Islet precursor cell (in vitro differentiated cells): Measurements from ENCODE around the gene PDCD1LG2.
"Not testable (repeated sequence)": the region's sequence is repeated elsewhere in the genome, so short reads cannot be mapped to it uniquely, and the experiment has no call there.

Source experiments
- DNase-seq: peaks from one replicate; pipeline ENCODE4 v3.0.0-alpha.2; 2018

PDCD1LG2 gene

GRCh38 chr9:5510360-5510931 is at the start of gene PDCD1LG2:
PDCD1LG2 (plus strand) TSS chr9:5510531; CDS start chr9:5522547, 12,016 bp downstream.
- DNase-seq, result no peak

DNA sequence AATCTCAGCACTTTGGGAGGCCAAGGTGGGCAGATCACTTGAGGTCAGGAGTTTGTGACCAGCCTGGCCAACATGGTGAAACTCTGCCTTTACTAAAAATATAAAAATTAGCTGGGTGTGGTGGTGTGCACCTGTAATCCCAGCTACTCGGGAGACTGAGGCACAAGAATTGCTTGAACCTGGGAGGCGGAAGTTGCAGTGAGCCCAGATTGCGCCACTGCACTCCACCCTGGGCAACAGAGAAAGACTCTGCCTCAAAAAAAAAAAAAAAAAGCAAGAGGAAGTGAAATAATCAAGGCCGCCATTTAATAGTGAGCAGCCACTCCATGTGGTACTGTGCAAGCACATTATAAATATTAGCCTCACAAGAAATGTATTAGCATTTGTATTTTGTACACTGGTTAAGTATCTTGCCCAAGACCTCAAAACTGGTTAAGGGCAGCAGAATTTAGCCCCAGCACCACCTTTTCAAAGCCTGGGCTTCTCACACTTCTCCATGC is 45.5 kb upstream of the PDCD1LG2 start:
- DNase-seq, result not testable (repeated sequence)

DNA sequence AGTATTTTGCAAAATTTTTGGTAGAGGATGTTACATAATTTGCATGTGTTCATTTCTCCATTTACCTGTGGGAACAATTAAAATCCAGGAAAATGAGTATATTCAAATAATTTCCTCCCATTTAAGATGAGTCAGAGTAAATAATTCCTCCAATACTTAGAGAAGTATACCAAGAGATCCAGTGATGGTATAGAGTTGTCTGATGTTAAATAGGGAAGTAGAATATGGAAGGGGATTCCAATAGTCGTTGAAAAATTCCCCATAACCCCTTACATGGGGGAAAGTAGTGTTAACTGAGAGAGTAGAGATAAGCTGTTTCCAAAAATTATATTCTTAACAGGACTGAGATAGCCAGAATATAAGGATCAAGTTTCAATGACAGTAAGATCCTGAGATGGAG is 44.3 kb upstream of the PDCD1LG2 start:
- DNase-seq, result no peak

DNA sequence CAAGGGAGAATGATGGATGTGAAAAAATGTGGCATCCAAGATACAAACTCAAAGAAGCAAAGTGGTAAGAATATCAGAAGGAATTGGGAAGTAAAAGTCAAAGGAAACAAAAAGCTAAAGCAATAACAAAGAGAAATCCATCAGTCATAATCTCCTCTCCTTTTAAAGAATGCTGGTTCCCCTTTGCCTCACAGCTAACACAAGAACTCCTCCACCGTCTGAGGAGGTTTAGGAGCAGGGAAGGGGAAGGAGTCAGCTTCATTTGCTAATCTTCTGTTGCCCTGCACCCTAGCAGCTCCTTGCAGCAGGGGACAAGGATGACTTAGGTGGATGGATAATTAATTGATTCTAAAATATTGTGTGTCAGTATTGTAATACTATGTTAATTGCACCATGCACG is 43.6 kb upstream of the PDCD1LG2 start:
- no peak for DNase-seq

DNA sequence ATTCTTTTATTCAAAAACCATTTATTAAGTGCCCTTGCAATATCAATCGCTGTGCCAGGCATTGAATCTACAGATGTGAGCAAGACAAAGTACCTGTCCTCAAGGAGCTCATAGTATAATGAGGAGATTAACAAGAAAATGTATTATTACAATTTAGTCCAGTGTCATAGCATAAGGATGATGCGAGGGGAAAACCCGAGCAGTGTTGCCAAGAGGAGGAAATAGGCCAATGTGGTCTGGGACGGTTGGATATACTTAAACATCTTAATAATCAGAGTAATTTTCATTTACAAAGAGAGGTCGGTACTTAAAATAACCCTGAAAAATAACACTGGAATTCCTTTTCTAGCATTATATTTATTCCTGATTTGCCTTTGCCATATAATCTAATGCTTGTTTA is 41.5 kb upstream of the PDCD1LG2 start:
- DNase-seq, result no peak

- DNase-seq, result no peak
Measured at GRCh38 chr9:5470122-5470521, 40.2 kb upstream of the PDCD1LG2 start.

DNA sequence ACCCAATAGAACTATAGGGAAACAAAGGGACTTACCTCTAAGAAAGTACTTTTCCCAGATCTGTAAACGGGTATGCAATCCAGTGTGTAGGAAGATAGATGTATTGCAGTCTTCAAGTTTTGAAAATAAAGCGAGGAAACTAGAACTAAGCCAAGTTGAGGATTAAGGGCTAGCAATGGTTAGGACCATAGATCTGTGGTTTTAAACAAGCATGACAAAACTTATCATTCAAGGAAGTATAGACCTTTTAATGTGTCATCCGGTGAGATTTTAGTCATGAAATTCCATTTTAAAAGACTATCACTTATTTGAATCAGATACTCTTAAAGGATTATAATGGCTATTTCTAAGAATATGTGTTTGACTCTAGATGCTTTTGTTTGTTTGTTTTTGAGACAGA is 39.5 kb upstream of the PDCD1LG2 start:
- DNase-seq, result no peak

GRCh38 chr9:5475611-5476010 is 34.7 kb upstream of the PDCD1LG2 start:
- not testable (repeated sequence) for DNase-seq

DNA sequence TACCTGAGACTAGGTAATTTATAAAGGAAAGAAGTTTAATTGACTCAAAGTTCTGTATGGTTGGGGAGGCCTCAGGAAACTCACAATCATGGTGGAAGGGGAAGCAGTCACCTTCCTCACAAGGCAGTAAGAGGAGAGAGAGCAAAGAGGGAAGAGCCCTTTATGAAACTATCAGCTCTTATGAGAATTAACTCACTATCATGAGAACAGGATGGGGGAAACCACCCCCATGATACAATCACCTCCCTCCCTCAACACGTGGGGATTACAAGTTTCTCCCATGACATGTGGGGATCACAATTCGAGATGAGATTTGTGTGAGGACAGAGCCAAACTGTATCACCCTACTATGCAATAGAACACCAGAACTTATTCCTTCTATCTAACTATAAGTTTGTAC is 32.1 kb upstream of the PDCD1LG2 start:
- DNase-seq, result no peak

DNA sequence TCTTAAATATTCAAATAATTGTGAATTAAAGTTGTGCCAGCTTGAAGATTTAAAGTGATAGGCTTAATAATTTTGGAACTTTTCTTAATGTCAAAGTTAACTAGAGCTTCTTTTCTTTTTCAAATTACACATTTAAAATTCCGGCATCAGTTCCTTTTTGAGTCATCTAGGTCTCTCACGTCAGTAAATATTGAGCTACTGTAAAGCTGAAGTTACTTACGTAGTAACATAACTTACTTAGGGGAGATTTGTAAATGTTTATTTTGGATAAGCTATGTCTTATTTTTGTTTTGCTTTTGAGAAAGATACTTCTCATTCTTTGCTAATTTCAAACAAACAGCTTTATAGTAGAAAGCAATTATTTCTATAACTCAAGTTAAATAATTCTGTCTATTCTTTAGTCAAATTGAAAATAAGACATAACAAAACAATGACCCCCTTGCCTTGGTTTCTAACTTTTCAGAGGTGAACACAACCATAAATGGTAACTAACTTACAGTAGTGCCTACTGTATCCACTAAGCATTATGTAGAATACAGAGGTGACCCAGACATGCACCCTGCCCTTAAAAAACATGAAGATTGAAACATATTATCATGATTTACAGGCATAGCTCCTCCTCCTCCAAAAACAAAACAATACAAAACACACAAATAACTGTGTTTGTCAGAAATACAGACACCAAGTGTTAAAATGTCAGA is 30.2 kb upstream of the PDCD1LG2 start:
- DNase-seq, result no peak

GRCh38 chr9:5480919-5481318 is 29.4 kb upstream of the PDCD1LG2 start:
- no peak for DNase-seq

DNA sequence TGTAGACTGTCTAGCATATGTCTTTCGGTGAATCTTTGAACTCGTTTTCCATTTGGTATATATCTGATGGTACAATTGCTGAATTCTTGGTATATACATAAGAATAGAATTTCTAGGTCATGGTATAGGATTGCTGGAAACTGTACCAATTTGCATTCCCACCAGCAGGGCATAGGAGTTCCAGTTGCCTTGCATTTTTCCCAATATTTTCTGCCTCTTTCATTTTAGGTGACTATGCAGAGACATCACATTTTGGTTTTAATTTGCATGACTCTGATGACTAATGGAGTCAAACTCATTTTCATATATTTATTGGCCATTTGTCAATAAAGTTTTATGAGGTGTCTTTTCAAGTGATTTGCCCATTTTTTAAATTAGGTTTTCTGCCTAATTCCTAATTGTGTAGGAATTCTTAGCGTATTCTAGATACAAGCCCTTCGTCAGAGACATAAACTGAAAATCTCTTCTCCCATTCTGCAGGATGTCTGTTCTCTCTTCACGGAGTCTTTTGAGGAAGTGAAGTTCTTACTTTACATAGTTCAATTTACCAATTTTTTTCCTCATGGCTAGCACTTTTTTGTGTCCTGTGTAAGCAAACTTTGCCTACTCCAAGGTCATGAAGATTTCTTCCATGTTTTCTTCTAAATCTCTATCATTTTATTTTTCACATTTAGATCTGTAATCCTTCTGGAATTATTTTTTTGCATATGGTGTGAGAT is 28.9 kb upstream of the PDCD1LG2 start:
- DNase-seq, result no peak

DNA sequence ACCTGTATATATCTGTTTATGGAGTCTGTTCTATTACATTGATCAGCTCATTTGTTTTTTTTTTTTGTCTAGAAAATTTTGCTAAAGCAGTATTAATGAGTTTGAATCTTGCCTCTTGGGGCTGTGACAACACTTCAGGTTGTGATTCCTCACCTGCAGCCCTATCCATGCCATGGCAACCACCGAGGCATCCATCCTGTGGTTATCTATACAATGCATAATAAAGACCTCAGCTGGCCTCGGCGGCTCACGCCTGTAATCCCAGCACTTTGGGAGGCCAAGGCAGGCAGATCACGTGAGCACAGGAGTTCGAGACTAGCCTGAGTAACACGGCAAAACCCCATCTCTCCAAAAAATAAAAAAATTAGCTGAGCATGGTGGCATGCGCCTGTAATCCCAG is 28.1 kb upstream of the PDCD1LG2 start:
- no peak for DNase-seq

DNA sequence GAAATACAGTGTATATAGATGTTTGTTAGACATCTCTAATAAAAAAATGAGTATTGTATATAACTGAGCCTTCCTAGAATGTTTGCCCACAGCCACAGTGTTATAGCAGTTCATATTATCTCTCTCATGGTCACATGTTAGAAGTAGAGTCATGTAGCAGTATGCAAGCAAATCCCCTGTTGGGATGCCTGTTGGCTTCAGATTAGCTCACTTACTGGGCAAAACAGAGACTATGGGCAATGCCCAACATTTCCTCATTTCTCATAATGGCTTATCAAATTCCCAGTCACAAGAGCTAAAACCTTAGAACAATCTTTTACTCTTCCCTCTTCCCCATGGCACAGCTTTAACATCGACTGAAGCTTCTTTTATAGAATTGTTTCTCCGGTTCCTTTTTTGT is 27.0 kb upstream of the PDCD1LG2 start:
- no peak for DNase-seq

DNA sequence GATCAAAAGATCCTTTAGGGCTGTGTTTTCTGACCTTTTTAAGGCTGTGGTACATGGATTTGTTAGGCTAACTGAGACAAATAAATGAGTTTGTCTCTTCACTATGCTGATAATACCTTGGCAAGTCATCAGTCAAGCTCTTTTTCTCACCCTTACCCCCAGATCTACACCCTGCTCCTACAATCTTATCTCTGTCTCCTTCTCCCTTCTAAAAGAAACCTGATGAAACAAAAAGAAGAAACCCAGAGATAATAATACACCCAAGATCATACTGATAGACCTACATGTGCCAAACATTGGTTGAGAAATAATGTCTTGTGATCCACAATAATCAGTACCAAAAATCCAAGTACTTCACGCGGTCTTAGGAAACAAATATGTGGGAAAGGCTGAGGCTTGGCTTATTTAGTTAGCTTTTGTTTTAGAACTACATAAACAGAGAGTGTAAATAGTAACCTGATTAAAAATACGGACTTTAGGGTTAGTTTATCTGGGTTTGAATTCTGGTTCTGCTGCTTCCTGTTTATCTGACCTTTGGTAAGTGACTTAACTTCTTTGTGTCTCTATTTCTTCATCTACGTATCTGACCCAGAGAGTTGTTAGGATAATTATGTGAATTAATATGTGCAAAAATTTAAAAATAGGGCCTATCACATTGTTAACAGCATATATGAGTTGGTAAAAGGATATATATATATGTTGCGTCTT is 24.8 kb upstream of the PDCD1LG2 start:
- no peak for DNase-seq

DNA sequence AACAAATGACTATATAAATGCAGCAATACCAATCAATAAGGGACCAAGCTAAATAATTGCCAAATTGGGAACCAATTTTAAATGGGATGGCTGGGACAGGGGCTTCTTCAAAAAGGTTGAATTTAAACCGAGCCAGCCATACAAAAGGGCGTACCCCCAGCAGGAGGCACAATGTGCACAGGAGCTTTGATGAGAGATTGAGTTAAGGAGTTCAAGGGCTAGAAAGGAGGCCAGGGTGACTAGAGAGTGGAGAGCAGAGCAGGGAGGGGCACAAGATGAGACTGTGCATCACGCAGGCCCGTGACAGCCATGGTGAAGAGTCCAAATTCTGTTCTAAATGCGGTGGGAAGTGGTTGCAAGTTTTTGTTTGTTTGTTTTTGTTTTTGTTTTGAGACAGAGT is 23.3 kb upstream of the PDCD1LG2 start:
- DNase-seq, result no peak

- DNase-seq, result no peak
Measured at GRCh38 chr9:5488221-5489008, 21.9 kb upstream of the PDCD1LG2 start.

- no peak for DNase-seq
Measured at GRCh38 chr9:5489630-5490490, 20.5 kb upstream of the PDCD1LG2 start.

DNA sequence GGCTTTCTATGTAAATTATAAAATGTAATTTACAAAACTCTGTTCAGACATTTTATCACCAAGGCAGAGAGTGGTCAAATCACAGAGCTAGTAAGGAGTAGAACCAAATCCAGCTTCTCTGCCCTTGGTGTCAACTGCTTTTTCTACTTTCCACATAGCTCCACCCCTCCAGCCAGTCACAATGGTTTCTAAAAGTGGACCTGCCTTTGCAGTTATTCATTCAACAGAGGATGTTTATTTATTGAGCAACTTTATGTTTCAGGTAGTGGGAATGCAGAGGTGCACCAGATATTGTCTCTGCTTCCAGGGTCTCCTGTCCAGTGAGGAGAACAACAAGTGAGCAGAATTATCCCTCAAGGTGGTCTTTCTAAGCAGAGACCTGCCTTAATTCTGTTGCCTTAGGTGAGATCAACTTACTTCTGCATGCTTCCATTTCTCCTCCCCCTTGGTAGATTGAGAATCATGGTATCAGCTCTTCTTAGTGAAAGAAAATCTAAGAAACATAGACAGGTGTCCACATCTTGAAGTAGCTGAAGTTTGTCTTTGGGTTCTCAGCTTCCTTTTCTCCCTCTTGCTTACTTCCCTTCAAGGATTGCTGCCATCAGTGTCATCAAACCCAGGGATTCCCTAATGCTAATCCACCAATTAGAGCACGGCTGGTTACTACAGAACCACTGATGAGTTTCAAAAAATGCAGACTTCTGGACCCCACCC is 17.2 kb upstream of the PDCD1LG2 start:
- DNase-seq, result no peak

GRCh38 chr9:5493679-5494511 is 16.4 kb upstream of the PDCD1LG2 start:
- no peak for DNase-seq
